GM21423 (cell line): ENCODE results near the gene TMEM178B.

Source experiments
- ATAC-seq: cut with Tn5 transposase; IDR thresholded peaks from one replicate; pipeline ENCODE4 v1.9.1; 2021; ENCODE audit warnings: mild to moderate bottlenecking, moderate library complexity; ENCODE audit not compliant: unreplicated experiment

TMEM178B gene

GRCh38 chr7:141220263-141220880 is 146.5 kb downstream of the TMEM178B start:
- no peak for ATAC-seq

GRCh38 chr7:141221007-141221612 is 147.2 kb downstream of the TMEM178B start:
- ATAC-seq, result no peak

GRCh38 chr7:141225916-141226618 is 152.2 kb downstream of the TMEM178B start:
- no peak for ATAC-seq

DNA sequence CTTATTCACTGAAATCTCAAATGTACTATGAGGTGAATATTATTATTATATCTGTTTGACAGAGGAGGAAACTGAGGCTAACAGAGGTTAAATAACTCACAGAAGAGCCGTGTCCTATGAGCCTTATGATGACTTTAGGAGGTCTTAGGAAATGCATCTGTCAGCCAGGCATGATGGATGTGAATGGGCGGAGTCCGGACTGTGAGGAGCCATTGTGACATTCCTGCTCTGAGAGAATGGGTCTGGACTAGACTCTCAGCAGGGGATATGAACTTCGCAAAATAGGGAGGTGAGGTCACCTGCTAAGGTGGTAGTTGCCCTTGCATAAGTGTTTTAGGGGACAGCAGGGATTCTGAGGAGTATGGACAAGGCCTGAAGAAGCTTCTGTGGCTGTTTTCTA is 153.6 kb downstream of the TMEM178B start:
- ATAC-seq, result no peak

- ATAC-seq, result no peak
Observed at GRCh38 chr7:141228482-141228881, 154.6 kb downstream of the TMEM178B start.

DNA sequence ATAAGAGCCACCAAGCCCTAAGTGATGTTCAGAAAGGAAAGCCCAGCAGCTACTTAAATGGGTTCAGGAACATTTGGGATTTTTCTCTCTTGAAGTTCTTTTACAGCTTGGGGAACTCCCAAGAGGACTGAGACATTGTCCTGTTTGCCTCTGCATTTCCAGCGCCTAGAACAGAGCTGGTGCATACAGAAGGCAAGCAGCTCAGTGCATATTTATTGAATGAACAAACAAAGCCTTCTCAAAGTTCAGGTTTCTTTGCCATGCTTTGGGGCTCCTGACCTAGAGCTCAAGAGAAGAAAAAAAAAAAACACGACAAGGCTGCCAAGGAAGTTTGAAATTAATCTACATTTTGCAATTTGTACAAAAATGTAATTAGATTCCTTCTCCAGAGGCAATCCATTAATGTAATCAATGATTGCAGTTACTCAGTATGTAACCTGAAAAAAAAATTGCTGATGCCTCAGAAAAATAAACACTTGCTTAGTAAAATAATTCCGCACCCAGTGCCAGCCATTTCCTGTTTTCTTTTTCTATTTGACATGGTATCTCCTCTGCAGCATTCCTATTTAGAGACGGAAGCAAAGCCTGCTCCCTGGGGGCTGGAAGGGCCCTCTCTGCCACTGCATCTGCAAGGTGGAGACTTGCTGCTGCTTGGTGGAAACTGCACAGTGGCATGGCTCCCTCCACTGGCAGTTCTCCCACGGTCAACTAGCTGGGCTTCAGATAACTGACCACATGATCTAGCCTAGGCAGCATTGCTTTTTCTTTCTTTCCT is 157.3 kb downstream of the TMEM178B start:
- no peak for ATAC-seq

GRCh38 chr7:141232286-141233051 is 158.6 kb downstream of the TMEM178B start:
- no peak for ATAC-seq

GRCh38 chr7:141234335-141235105 is 160.7 kb downstream of the TMEM178B start:
- ATAC-seq, result no peak

DNA sequence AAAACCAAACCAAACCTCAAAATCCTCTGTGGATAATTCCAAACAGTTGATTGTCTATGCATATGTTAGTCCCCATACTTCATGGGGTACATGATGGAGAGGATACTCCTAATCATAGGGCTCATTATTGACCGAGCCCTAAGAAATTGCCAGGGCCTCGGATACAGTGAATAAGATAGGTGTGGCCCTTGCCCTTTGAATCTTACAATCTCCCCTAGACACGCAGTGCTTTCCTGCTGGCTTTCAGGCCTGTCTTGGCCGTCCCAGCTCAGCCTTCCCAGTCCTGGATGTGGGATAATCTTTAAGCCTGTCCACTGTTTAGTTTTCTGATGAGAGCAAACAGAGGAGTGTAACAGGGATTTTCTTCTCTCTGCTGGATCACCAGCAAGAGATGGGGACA is 161.8 kb downstream of the TMEM178B start:
- no peak for ATAC-seq

DNA sequence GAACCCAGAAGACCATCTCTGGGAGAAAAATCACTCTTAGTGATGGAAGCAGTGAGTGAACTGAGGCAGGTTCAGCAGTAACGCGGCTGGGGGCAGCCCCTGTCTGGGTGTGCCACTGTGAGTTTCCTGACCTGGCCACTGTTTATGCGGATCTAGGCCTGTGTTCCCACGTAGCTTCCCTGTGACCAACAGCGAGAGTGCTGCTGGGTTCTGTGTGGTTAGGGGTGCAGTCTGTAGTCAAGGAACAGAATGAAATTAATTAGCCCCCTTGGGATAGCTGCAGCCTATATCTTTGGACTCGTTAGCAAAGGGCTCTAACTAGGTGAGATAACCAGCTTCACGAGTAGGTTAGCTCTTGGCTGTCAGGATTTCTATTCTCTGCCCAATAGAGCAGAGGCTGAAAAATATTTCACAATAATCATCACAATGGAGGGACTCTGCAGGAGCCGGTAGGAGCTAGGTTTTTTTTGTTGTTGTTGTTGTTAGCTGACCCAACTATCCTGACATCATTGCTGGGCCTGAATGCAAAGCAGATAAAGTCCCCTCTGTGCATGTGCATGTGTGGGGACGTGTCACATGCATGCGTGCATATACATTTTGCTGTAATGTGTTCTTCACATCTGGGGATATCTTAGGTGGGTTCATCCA is 164.9 kb downstream of the TMEM178B start:
- ATAC-seq, result no peak

GRCh38 chr7:141239661-141240060 is 165.8 kb downstream of the TMEM178B start:
- ATAC-seq, result no peak

DNA sequence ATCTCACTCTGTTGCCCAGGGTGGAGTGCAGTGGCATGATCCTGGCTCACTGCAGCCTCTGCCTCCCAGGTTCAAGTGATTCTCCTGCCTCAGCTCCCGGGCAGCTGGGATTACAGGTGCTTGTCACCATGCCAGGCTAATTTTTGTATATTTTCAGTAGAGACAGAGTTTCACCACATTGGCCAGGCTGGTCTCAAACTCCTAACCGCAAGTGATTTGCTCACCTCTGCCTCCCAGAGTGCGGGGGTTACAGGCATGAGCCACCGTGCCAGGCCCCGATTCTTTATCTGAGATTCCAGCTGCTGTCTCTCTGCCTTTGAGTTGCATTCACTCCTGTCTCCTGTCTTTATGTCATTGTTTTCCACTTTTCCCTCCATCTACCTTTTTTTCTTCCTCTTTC is 168.7 kb downstream of the TMEM178B start:
- ATAC-seq, result no peak

DNA sequence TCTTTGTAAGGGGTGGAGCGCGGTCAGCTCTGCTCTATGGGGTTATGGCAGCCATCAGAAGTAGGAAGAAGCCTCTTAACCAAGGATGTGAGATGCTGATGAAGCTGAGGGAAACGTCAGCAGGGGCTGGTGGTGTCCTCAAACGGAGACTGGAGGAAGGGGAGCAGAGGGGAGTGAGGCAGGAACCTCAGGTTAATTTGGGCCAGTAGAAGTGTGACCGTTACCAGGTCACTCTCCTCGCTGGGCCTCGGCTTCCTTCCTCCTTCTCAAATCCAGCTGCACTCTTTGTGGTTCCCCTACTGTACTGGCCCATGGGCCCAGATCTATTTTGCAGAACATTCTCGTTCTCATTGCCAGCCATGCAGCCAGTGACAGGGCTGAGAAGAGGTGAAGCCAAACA is 169.5 kb downstream of the TMEM178B start:
- no peak for ATAC-seq

- no peak for ATAC-seq
Observed at GRCh38 chr7:141244435-141244834, 170.6 kb downstream of the TMEM178B start.

- no peak for ATAC-seq
Observed at GRCh38 chr7:141246426-141246825, 172.6 kb downstream of the TMEM178B start.

DNA sequence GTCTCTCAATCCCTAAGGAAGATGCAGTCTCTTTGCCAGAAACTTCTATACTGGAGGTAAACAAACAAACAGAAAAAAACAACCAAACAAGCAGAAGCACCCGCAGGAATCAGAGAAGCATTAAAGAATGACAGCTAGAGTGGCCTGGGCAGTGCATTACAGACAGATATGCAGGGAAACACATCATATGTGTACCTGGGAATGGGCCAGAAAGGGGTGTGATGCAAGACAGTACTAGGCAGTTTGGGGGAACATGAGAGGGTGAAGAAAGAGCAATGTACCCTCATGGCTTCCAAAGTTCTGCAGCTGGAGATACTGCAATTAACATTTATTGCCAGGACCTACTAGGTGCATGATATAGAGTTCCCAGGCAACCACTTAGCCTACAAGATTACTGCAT is 177.3 kb downstream of the TMEM178B start:
- ATAC-seq, result no peak

GRCh38 chr7:141251957-141252356 is 178.1 kb downstream of the TMEM178B start:
- no peak for ATAC-seq

- ATAC-seq, result no peak
Observed at GRCh38 chr7:141257597-141257996, 183.7 kb downstream of the TMEM178B start.

GRCh38 chr7:141258559-141258958 is 184.7 kb downstream of the TMEM178B start:
- ATAC-seq, result no peak
